HepG2 (cell line): Measurements from ENCODE around the gene IQSEC1. TPM values are rescaled to one million over a fixed set of nuclear protein-coding genes. Genes with fewer than 3 reads are reported as not detected.

Experiments used
- CREB1 ChIP-seq, 2 experiments: fragments of 450-650 bp in 1 of 2; IDR thresholded peaks; 2 replicates each; pipeline ENCODE4 v1.6.1; 2016 to 2017; ENCODE audit warnings: control low read depth in 1 of 2, mild to moderate bottlenecking in 1 of 2, missing compliant biosample characterization in 1 of 2, missing genetic modification characterization in 1 of 2
- IRX3 ChIP-seq: sonication (generic); formaldehyde crosslinking; IDR thresholded peaks from 2 replicates; pipeline ENCODE4 v1.8.1; 2023; ENCODE audit warnings: mild to moderate bottlenecking, low read depth, missing genetic modification reagents, borderline replicate concordance
- LCORL ChIP-seq, 2 experiments: fragments of 450-650 bp in 1 of 2; sonication (generic) in 1 of 2; formaldehyde crosslinking in 1 of 2; IDR thresholded peaks; 2 replicates each; pipeline versions ENCODE4 v1.5.0 to v1.6.1; 2017 to 2020; ENCODE audit warnings: antibody characterized with exemption in 1 of 2, missing genetic modification reagents in 1 of 2
- MAF1 ChIP-seq: sonication (generic); formaldehyde crosslinking; IDR thresholded peaks from 2 replicates; pipeline ENCODE4 v1.5.0; 2020; ENCODE audit warnings: missing genetic modification reagents, borderline replicate concordance
- MAFK ChIP-seq, 2 experiments: IDR thresholded peaks in 1 of 2; conservative IDR thresholded peaks in 1 of 2; 2 replicates each; pipeline ENCODE4 v1.6.1; 2011; ENCODE audit warnings: improper control_type of control experiment in 2 of 2, low read length in 2 of 2
- NR2F1 ChIP-seq, 2 experiments: fragments of 450-650 bp in 1 of 2; formaldehyde crosslinking in 1 of 2; IDR thresholded peaks; 2 replicates each; pipeline versions ENCODE4 v1.5.0 to v1.6.1; 2016 to 2020; ENCODE audit warnings: mild to moderate bottlenecking in 1 of 2, missing compliant biosample characterization in 1 of 2, missing genetic modification reagents in 1 of 2, moderate library complexity in 1 of 2
- RAD21 ChIP-seq: fragments of 450-650 bp; formaldehyde crosslinking; IDR thresholded peaks from 2 replicates; pipeline ENCODE4 v1.5.0; 2020; ENCODE audit warnings: mild to moderate bottlenecking
- RXRB ChIP-seq: IDR thresholded peaks from 2 replicates; pipeline ENCODE4 v1.6.1; 2016; ENCODE audit warnings: borderline replicate concordance, missing genetic modification reagents, missing compliant biosample characterization
- SCMH1 ChIP-seq: sonication (generic); formaldehyde crosslinking; IDR thresholded peaks from 2 replicates; pipeline ENCODE4 v1.9.0; 2021; ENCODE audit warnings: missing genetic modification reagents, mild to moderate bottlenecking, borderline replicate concordance
- SRY ChIP-seq: sonication (generic); formaldehyde crosslinking; IDR thresholded peaks from 2 replicates; pipeline ENCODE4 v1.8.0; 2022; ENCODE audit warnings: mild to moderate bottlenecking, missing genetic modification reagents
- ZBTB42 ChIP-seq: sonication (generic); formaldehyde crosslinking; IDR thresholded peaks from 2 replicates; pipeline ENCODE4 v1.5.0; 2020; ENCODE audit warnings: mild to moderate bottlenecking, missing genetic modification reagents
- ZFY ChIP-seq: sonication (generic); formaldehyde crosslinking; IDR thresholded peaks from 2 replicates; pipeline ENCODE4 v1.4.0; 2020; ENCODE audit warnings: missing genetic modification reagents
- ZNF160 ChIP-seq: sonication (generic); formaldehyde crosslinking; IDR thresholded peaks from 2 replicates; pipeline ENCODE4 v1.8.0; 2022; ENCODE audit warnings: mild to moderate bottlenecking, inconsistent platforms, missing genetic modification reagents
- ZNF17 ChIP-seq: sonication (generic); formaldehyde crosslinking; IDR thresholded peaks from 2 replicates; pipeline ENCODE4 v1.5.0; 2020; ENCODE audit warnings: mild to moderate bottlenecking, missing genetic modification reagents
- ZNF207 ChIP-seq: fragments of 450-650 bp; IDR thresholded peaks from 2 replicates; pipeline ENCODE4 v1.6.1; 2016; ENCODE audit warnings: antibody characterized with exemption, borderline replicate concordance
- ZNF260 ChIP-seq: sonication (generic); formaldehyde crosslinking; IDR thresholded peaks from 2 replicates; pipeline ENCODE4 v1.4.0; 2020; ENCODE audit warnings: missing genetic modification reagents, low read depth, mild to moderate bottlenecking, borderline replicate concordance
- ZNF614 ChIP-seq: IDR thresholded peaks from 2 replicates; pipeline ENCODE4 v1.6.1; 2018; ENCODE audit warnings: missing biosample characterization, missing genetic modification reagents, inconsistent platforms, borderline replicate concordance
- ZNF674 ChIP-seq: sonication (generic); formaldehyde crosslinking; IDR thresholded peaks from 2 replicates; pipeline ENCODE4 v1.5.0; 2020; ENCODE audit warnings: low read depth, mild to moderate bottlenecking, missing genetic modification reagents
- ZNF891 ChIP-seq: sonication (generic); formaldehyde crosslinking; IDR thresholded peaks from 2 replicates; pipeline ENCODE4 v1.5.0; 2020; ENCODE audit warnings: mild to moderate bottlenecking, missing genetic modification reagents
- ZSCAN12 ChIP-seq: sonication (generic); formaldehyde crosslinking; IDR thresholded peaks from 2 replicates; pipeline ENCODE4 v1.9.0; 2021; ENCODE audit warnings: mild to moderate bottlenecking, missing genetic modification reagents
- polyA plus RNA-seq, 8 experiments: library from polyadenylated mRNA; depleted of rRNA in 3 of 8; stranded (reverse) in 7 of 8; unstranded in 1 of 8; fragments of >200 nt; fragmentation: Illumina TruSeq in 4 of 8; extraction: Trizol in 4 of 8; gene quantifications; 2 replicates each; pipeline versions ENCODE4 v1.2.1 to v1.2.3, GENCODE V29; 2011 to 2016; ENCODE audit warnings: low read depth in 4 of 8, missing spikeins in 1 of 8, mixed read lengths in 1 of 8; ENCODE audit not compliant: insufficient read depth in 1 of 8
- total RNA-seq, 5 experiments: library from RNA; depleted of rRNA; stranded (reverse); fragments of >200 nt; fragmentation: Illumina TruSeq; extraction: Trizol; gene quantifications; 2 replicates each; pipeline ENCODE4 v1.2.3, GENCODE V29; 2016; ENCODE audit warnings: low read depth in 1 of 5
- TF ChIP-seq, protein P1 (sequence below): sonication (generic); formaldehyde crosslinking; IDR thresholded peaks from 2 replicates; pipeline ENCODE4 v1.9.0; 2021; ENCODE audit warnings: mild to moderate bottlenecking, missing genetic modification reagents

The IQSEC1 gene
- total and polyA plus RNA-seq, 2 of the 13 experiments (the other 11 are each of a cell fraction or from before 2014, with no cell fraction given), result 17.4 to 20.2 TPM

- TF ChIP-seq RXRB (CRISPR knock-in tag) (peak; percentile 23; the same call in 1 of the 2 replicates), ZFY (CRISPR knock-in tag) (no peak), IRX3 (no peak), ZNF891 (CRISPR knock-in tag) (no peak), CREB1 (IDR thresholded peaks at IDR 0.05) (no peak), CREB1 (CRISPR knock-in tag; IDR thresholded peaks at IDR 0.05) (no peak), ZSCAN12 (CRISPR knock-in tag) (no peak), RAD21 (no peak), ZNF207 (no peak), LCORL (IDR thresholded peaks at IDR 0.05) (no peak), LCORL (CRISPR knock-in tag; IDR thresholded peaks at IDR 0.05) (no peak), ZNF160 (CRISPR knock-in tag) (no peak), ZNF260 (CRISPR knock-in tag) (no peak), ZNF674 (CRISPR knock-in tag) (no peak), ZNF614 (CRISPR knock-in tag) (no peak), SCMH1 (no peak), SRY (CRISPR knock-in tag) (no peak), MAF1 (CRISPR knock-in tag) (no peak), MAFK (conservative IDR thresholded peaks at IDR 0.05 in 1 of 2, IDR thresholded peaks at IDR 0.05 in 1 of 2; ENCODE audit: low read length in 2 of 2) (0 out of 4 replicates have a peak, but pooled peaks of 1 of the 2 experiments have one; percentile 5), ZNF17 (CRISPR knock-in tag) (no peak), ZBTB42 (no peak), NR2F1 (CRISPR knock-in tag; IDR thresholded peaks at IDR 0.05) (no peak)
- TF ChIP-seq, protein P1, sequence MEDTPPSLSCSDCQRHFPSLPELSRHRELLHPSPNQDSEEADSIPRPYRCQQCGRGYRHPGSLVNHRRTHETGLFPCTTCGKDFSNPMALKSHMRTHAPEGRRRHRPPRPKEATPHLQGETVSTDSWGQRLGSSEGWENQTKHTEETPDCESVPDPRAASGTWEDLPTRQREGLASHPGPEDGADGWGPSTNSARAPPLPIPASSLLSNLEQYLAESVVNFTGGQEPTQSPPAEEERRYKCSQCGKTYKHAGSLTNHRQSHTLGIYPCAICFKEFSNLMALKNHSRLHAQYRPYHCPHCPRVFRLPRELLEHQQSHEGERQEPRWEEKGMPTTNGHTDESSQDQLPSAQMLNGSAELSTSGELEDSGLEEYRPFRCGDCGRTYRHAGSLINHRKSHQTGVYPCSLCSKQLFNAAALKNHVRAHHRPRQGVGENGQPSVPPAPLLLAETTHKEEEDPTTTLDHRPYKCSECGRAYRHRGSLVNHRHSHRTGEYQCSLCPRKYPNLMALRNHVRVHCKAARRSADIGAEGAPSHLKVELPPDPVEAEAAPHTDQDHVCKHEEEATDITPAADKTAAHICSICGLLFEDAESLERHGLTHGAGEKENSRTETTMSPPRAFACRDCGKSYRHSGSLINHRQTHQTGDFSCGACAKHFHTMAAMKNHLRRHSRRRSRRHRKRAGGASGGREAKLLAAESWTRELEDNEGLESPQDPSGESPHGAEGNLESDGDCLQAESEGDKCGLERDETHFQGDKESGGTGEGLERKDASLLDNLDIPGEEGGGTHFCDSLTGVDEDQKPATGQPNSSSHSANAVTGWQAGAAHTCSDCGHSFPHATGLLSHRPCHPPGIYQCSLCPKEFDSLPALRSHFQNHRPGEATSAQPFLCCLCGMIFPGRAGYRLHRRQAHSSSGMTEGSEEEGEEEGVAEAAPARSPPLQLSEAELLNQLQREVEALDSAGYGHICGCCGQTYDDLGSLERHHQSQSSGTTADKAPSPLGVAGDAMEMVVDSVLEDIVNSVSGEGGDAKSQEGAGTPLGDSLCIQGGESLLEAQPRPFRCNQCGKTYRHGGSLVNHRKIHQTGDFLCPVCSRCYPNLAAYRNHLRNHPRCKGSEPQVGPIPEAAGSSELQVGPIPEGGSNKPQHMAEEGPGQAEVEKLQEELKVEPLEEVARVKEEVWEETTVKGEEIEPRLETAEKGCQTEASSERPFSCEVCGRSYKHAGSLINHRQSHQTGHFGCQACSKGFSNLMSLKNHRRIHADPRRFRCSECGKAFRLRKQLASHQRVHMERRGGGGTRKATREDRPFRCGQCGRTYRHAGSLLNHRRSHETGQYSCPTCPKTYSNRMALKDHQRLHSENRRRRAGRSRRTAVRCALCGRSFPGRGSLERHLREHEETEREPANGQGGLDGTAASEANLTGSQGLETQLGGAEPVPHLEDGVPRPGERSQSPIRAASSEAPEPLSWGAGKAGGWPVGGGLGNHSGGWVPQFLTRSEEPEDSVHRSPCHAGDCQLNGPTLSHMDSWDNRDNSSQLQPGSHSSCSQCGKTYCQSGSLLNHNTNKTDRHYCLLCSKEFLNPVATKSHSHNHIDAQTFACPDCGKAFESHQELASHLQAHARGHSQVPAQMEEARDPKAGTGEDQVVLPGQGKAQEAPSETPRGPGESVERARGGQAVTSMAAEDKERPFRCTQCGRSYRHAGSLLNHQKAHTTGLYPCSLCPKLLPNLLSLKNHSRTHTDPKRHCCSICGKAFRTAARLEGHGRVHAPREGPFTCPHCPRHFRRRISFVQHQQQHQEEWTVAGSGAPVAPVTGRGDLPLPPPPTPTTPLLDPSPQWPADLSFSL (CRISPR knock-in tag), result no peak
These were observed 80.4 kb downstream of the IQSEC1 start (continued) for GRCh38 chr3:12992629-12993516.
